HG03442 (cell line): ENCODE results near the gene GBA3.

Source experiments
- ATAC-seq: cut with Tn5 transposase; IDR thresholded peaks from one replicate; pipeline ENCODE4 v1.9.1; 2021; ENCODE audit warnings: mild to moderate bottlenecking, moderate library complexity; ENCODE audit not compliant: unreplicated experiment

Gene GBA3

GRCh38 chr4:22778547-22779163, 85.9 kb downstream of the GBA3 start:
- no peak for ATAC-seq

- no peak for ATAC-seq
These were observed 87.6 kb downstream of the GBA3 start for GRCh38 chr4:22780317-22780716.

GRCh38 chr4:22780797-22781196, 88.1 kb downstream of the GBA3 start:
- ATAC-seq, result no peak

- no peak for ATAC-seq
These were observed 95.1 kb downstream of the GBA3 start for GRCh38 chr4:22787753-22788375.

- no peak for ATAC-seq
These were observed 97.9 kb downstream of the GBA3 start for GRCh38 chr4:22790631-22791030.

- ATAC-seq, result no peak
These were observed 102.0 kb downstream of the GBA3 start for GRCh38 chr4:22794732-22795131.

GRCh38 chr4:22801391-22801790, 108.7 kb downstream of the GBA3 start:
- ATAC-seq, result no peak

GRCh38 chr4:22802876-22803275, 110.1 kb downstream of the GBA3 start:
- ATAC-seq, result no peak

- ATAC-seq, result no peak
These were observed 110.8 kb downstream of the GBA3 start for GRCh38 chr4:22803512-22803911.

GRCh38 chr4:22814906-22815305, 122.2 kb downstream of the GBA3 start:
- ATAC-seq, result no peak

GRCh38 chr4:22824091-22824490, 131.4 kb downstream of the GBA3 start:
- ATAC-seq, result no peak

GRCh38 chr4:22842360-22843018, 149.8 kb downstream of the GBA3 start:
- no peak for ATAC-seq

GRCh38 chr4:22848332-22848731, 155.6 kb downstream of the GBA3 start:
- no peak for ATAC-seq

GRCh38 chr4:22850055-22850454, 157.3 kb downstream of the GBA3 start:
- ATAC-seq, result no peak

- ATAC-seq, result no peak
These were observed 157.9 kb downstream of the GBA3 start for GRCh38 chr4:22850630-22851029.

GRCh38 chr4:22857411-22857810, 164.7 kb downstream of the GBA3 start:
- no peak for ATAC-seq

- ATAC-seq, result no peak
These were observed 166.6 kb downstream of the GBA3 start for GRCh38 chr4:22859318-22859717.
